HCT116 (cell line): ENCODE results near the gene MSRB3. TPM values are rescaled to one million over a fixed set of nuclear protein-coding genes. Genes with fewer than 3 reads are reported as not detected.

Experiments
- ATAC-seq: fragments of 200-7000 bp; cut with Tn5 transposase; 2 replicates; pipeline ENCODE4 v1.9.1; 2020; ENCODE audit warnings: mild to moderate bottlenecking, moderate library complexity
- BruUV-seq: library from RNA; stranded (reverse); fragments of 400-500 nt; replicated peaks from 2 replicates; lab custom pipeline; 2021; lab: Mats Ljungman, UMichigan
- CTCF ChIA-PET: fragments of 300-600 bp; sonication (Branson Sonifier 250); formaldehyde crosslinking; loops from one replicate; lab custom pipeline; 2021; ENCODE audit warnings: antibody characterized with exemption; lab: Charles Lee
- POLR2A ChIA-PET: fragments of 300-600, 350-600 bp; sonication (Branson Sonifier 250); formaldehyde crosslinking; loops from one replicate; lab custom pipeline; 2021; ENCODE audit warnings: antibody characterized with exemption; lab: Charles Lee
- RAD21 ChIA-PET, 2 experiments: fragments of 300-600 bp; sonication (Branson Sonifier 250); formaldehyde crosslinking; loops; one replicate each; lab custom pipeline; 2023; ENCODE audit warnings: low total read pairs in 2 of 2; ENCODE audit not compliant: uncharacterized antibody in 2 of 2, unreplicated experiment in 2 of 2, low non-redundant PET in 1 of 2; lab: Charles Lee
- DNase-seq: peaks from one replicate; pipeline ENCODE4 v3.0.0-alpha.2; 2010; ENCODE audit warnings: low read depth, low spot score
- H2AFZ ChIP-seq: fragments of 200-600 bp; shearing (Covaris generic), sonication (generic); 2 replicates; pipeline ENCODE4 v1.6.1; 2017; ENCODE audit warnings: low read depth, mixed run types, mixed read lengths, antibody characterized with exemption, low read length; ENCODE audit not compliant: poor library complexity, severe bottlenecking
- H3K27ac ChIP-seq: 2 replicates; pipeline ENCODE4 v1.5.1; 2012; ENCODE audit warnings: low read depth, low read length
- H3K27me3 ChIP-seq: fragments of 200-600 bp; sonication (generic); 2 replicates; pipeline ENCODE4 v1.6.1; 2016; ENCODE audit warnings: mixed run types, low read length, mixed read lengths; ENCODE audit not compliant: insufficient read depth
- H3K36me3 ChIP-seq, 2 experiments: fragments of 200-500 bp in 1 of 2; fragments of 200-600 bp in 1 of 2; sonication (Bioruptor generic) in 1 of 2; sonication (generic) in 1 of 2; 2 replicates each; pipeline versions ENCODE4 v1.5.1 to v1.6.1; 2014 to 2016; ENCODE audit warnings: low read length in 2 of 2, inconsistent platforms in 1 of 2, mixed read lengths in 1 of 2, mixed run types in 1 of 2; ENCODE audit not compliant: insufficient read depth in 2 of 2, control insufficient read depth in 1 of 2
- H3K4me1 ChIP-seq, 2 experiments: fragments of 200-600 bp in 1 of 2; sonication (generic) in 1 of 2; 2 replicates each; pipeline versions ENCODE4 v1.5.1 to v1.6.1; 2012 to 2017; ENCODE audit warnings: low read length in 2 of 2, inconsistent platforms in 1 of 2, mild to moderate bottlenecking in 1 of 2, mixed read lengths in 1 of 2, mixed run types in 1 of 2, moderate library complexity in 1 of 2; ENCODE audit not compliant: insufficient read depth in 2 of 2, control insufficient read depth in 1 of 2
- H3K4me2 ChIP-seq: fragments of 200-600 bp; sonication (generic); 2 replicates; pipeline ENCODE4 v1.6.1; 2017; ENCODE audit warnings: mixed run types, low read length, mixed read lengths
- H3K4me3 ChIP-seq, 2 experiments: fragments of 200-600 bp in 1 of 2; sonication (generic) in 1 of 2; replicated peaks in 1 of 2; 2 replicates each; pipeline ENCODE4 v1.5.1; 2011 to 2016; ENCODE audit warnings: low read length in 2 of 2, control low read depth in 1 of 2, low read depth in 1 of 2, mild to moderate bottlenecking in 1 of 2, mixed read lengths in 1 of 2, mixed run types in 1 of 2
- H3K79me2 ChIP-seq: fragments of 200-600 bp; sonication (generic); 2 replicates; pipeline ENCODE4 v1.6.1; 2017; ENCODE audit warnings: mild to moderate bottlenecking, mixed run types, low read length, moderate library complexity, mixed read lengths; ENCODE audit not compliant: insufficient read depth
- H3K9ac ChIP-seq: fragments of 200-600 bp; sonication (generic); 2 replicates; pipeline ENCODE4 v1.6.1; 2016; ENCODE audit warnings: low read length, mixed read lengths
- H3K9me2 ChIP-seq: fragments of 200-600 bp; sonication (generic), shearing (Covaris generic); 2 replicates; pipeline ENCODE4 v1.6.1; 2017; ENCODE audit warnings: mixed run types, mild to moderate bottlenecking, moderate library complexity; ENCODE audit not compliant: insufficient read depth
- H3K9me3 ChIP-seq, 2 experiments: fragments of 200-500 bp in 1 of 2; fragments of 200-600 bp in 1 of 2; sonication (Bioruptor generic) in 1 of 2; sonication (generic) in 1 of 2; 2 replicates each; pipeline ENCODE4 v1.6.1; 2014 to 2017; ENCODE audit warnings: low read length in 2 of 2, mixed read lengths in 2 of 2, inconsistent platforms in 1 of 2, low read depth in 1 of 2, mild to moderate bottlenecking in 1 of 2, mixed run types in 1 of 2, moderate library complexity in 1 of 2; ENCODE audit not compliant: control insufficient read depth in 1 of 2, insufficient read depth in 1 of 2
- H4K20me1 ChIP-seq: fragments of 200-600 bp; sonication (generic), shearing (Covaris generic); 2 replicates; pipeline ENCODE4 v1.6.1; 2017; ENCODE audit warnings: mixed run types, mild to moderate bottlenecking, moderate library complexity; ENCODE audit not compliant: insufficient read depth
- CTCF ChIP-seq, 3 experiments: fragments of 200-600 bp in 1 of 3; sonication (generic) in 1 of 3; IDR thresholded peaks in 2 of 3; conservative IDR thresholded peaks in 1 of 3; 2 replicates each; pipeline ENCODE4 v1.5.1; 2012 to 2017; ENCODE audit warnings: low read depth in 2 of 3, low read length in 2 of 3, antibody characterized with exemption in 1 of 3, borderline replicate concordance in 1 of 3, control low read depth in 1 of 3, mild to moderate bottlenecking in 1 of 3, mixed read lengths in 1 of 3, mixed run types in 1 of 3, moderate library complexity in 1 of 3; ENCODE audit not compliant: insufficient read depth in 1 of 3
- ELF1 ChIP-seq: IDR thresholded peaks from 2 replicates; pipeline ENCODE4 v1.6.1; 2012; ENCODE audit warnings: low read depth, borderline replicate concordance
- EZH2 ChIP-seq: fragments of 200-600 bp; sonication (generic); IDR thresholded peaks from 2 replicates; pipeline ENCODE4 v1.6.1; 2017; ENCODE audit warnings: antibody characterized with exemption, mixed run types
- JUND ChIP-seq: IDR thresholded peaks from 2 replicates; pipeline ENCODE4 v1.6.1; 2012
- POLR2A ChIP-seq: IDR thresholded peaks from 2 replicates; pipeline ENCODE4 v1.7.0; 2011; ENCODE audit warnings: borderline replicate concordance; ENCODE audit not compliant: insufficient read depth, insufficient read length; ENCODE audit errors: extremely low read depth
- RAD21 ChIP-seq: IDR thresholded peaks from 2 replicates; pipeline ENCODE4 v1.6.1; 2012; ENCODE audit warnings: low read depth, mild to moderate bottlenecking
- REST ChIP-seq: IDR thresholded peaks from 2 replicates; pipeline ENCODE4 v1.6.1; 2012; ENCODE audit warnings: low read depth
- SIN3A ChIP-seq: IDR thresholded peaks from 2 replicates; pipeline ENCODE4 v1.6.1; 2012; ENCODE audit warnings: low read depth
- SP1 ChIP-seq: IDR thresholded peaks from 2 replicates; pipeline ENCODE4 v1.6.1; 2012; ENCODE audit warnings: low read depth
- YY1 ChIP-seq: IDR thresholded peaks from 2 replicates; pipeline ENCODE4 v1.6.1; 2011; ENCODE audit warnings: low read length, low read depth, moderate library complexity, mild to moderate bottlenecking; ENCODE audit not compliant: insufficient replicate concordance; ENCODE audit errors: extremely low read depth
- intact Hi-C: fragments of 100-400 bp; cut with micrococcal nuclease; formaldehyde crosslinking; loops from 2 replicates; pipeline ENCODE4 v1.10.0; 2022
- total RNA-seq: library from RNA; stranded (reverse); gene quantifications from one replicate; pipeline ENCODE4 v1.2.1, GENCODE V29; 2021; ENCODE audit not compliant: unreplicated experiment
- TF ChIP-seq, protein P1 (sequence below): IDR thresholded peaks from 2 replicates; pipeline ENCODE4 v1.6.1; 2012
- TF ChIP-seq, protein P2 (sequence below): IDR thresholded peaks from 2 replicates; pipeline ENCODE4 v1.6.1; 2012

Gene MSRB3
- total RNA-seq, 1 experiment from 2014 or later, result 8.2 TPM

GRCh38 chr12:65294641-65295262 lies 16.3 kb downstream of the MSRB3 start:
- Histone ChIP-seq H3K79me2 (no peaks in the 10 kb centered on the region), H3K4me2 (no peak overlapping the region), H4K20me1 (no peaks in the 10 kb centered on the region)
- TF ChIP-seq POLR2A, result no peak
- no peak for TF ChIP-seq CTCF (IDR thresholded peaks at IDR 0.05 in 2 of 3, conservative IDR thresholded peaks at IDR 0.05 in 1 of 3; ENCODE audit: borderline replicate concordance in 1 of 3, insufficient read depth in 1 of 3, low read depth in 2 of 3, low read length in 2 of 3)
- no peak for TF ChIP-seq SP1
- TF ChIP-seq, protein P1, sequence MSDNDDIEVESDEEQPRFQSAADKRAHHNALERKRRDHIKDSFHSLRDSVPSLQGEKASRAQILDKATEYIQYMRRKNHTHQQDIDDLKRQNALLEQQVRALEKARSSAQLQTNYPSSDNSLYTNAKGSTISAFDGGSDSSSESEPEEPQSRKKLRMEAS, result no peak
- no peak for TF ChIP-seq YY1
- TF ChIP-seq EZH2, result no peak
- no peak for TF ChIP-seq SIN3A
- no peak for TF ChIP-seq ELF1
- no peak for TF ChIP-seq RAD21
- no peak for TF ChIP-seq REST
- no peak for TF ChIP-seq JUND
- TF ChIP-seq, protein P2, sequence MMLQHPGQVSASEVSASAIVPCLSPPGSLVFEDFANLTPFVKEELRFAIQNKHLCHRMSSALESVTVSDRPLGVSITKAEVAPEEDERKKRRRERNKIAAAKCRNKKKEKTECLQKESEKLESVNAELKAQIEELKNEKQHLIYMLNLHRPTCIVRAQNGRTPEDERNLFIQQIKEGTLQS, result no peak
- TF ChIP-seq, all 23 proteins: peak for 0
- intact Hi-C loops, result no loop called here
- no peak for ATAC-seq
- Histone ChIP-seq H3K9ac (no peak overlapping the region), H3K4me3 (no peak overlapping the region), H2AFZ (no peak overlapping the region), H3K27me3 (no peaks in the 10 kb centered on the region), H3K36me3 (no peaks in the 10 kb centered on the region), H3K27ac (no peak overlapping the region), H3K9me3 (no peaks in the 10 kb centered on the region), H3K9me2 (no peaks in the 10 kb centered on the region), H3K4me1 (peaks cover 7 to 8% of the 10 kb centered on the region in 2 experiments)
- POLR2A ChIA-PET, result no interaction called here
- CTCF ChIA-PET, result no interaction called here
- RAD21 ChIA-PET, result no interaction called here
- no TSS peak for BruUV-seq
- DNase-seq, result no peak
